ENCODE data around the gene TNRC6B.

DNA sequence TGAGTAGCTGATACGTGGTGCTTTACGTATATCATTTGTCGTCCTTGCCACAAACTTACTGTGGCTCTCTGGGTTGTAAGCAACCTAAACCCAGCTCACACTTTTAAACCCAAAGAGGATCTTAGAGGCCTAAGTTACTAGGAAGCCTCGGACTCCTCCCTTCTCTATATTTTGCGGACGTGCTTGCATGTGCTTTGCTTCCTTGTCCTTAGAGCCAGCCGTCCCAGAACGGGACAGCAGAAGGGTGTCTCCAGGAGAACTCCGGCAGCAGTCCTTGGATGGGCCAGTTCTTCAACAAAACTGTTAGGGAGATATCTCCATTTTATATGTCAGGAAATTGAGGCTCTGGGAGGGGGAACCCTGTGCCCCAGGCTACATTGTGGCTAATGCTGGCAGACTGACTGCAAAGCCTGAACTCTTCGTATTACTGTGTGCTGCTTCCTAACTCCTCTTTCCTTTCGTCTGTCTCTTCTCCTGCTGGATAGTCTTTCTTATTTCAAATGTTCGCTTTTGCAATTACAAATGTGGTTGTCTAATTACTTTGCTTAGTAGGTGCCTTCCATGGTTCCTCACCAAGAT, 33.8 kb downstream of the TNRC6B start:
- TF ChIP-seq POLR2A (IDR thresholded peaks at IDR 0.05; ENCODE audit: low read depth, low read length) (no peak), POLR2AphosphoS5 (IDR thresholded peaks at IDR 0.05; ENCODE audit: low read depth, low read length) (no peak), TAF1 (IDR thresholded peaks at IDR 0.05; ENCODE audit: low read depth, low read length) (no peak), SPI1 (IDR thresholded peaks at IDR 0.05; ENCODE audit: low read depth, low read length) (no peak), POU2F2 (IDR thresholded peaks at IDR 0.05; ENCODE audit: low read depth, low read length) (no peak), PAX5 (IDR thresholded peaks at IDR 0.05; ENCODE audit: insufficient read depth, low read length, severe bottlenecking) (no peak)
